Uterus (tissue), 2 donors: ENCODE data around the gene CCT3.

Source experiments
- POLR2A ChIP-seq, 2 donors: fragments of 450-650 bp; IDR thresholded peaks; one replicate each; pipeline ENCODE4 v1.6.1; 2016; ENCODE audit warnings: antibody characterized with exemption in 2 of 2, mild to moderate bottlenecking in 1 of 2, moderate library complexity in 1 of 2
- TF ChIP-seq, protein P1 (sequence below), 4 experiments: fragments of 200-600 bp in 2 of 4; fragments of 450-650 bp in 2 of 4; sonication (generic) in 2 of 4; IDR thresholded peaks; one replicate each; pipeline ENCODE4 v1.5.1; 2016 to 2019; ENCODE audit warnings: antibody characterized with exemption in 4 of 4, mild to moderate bottlenecking in 2 of 4, moderate library complexity in 1 of 4

DNA sequence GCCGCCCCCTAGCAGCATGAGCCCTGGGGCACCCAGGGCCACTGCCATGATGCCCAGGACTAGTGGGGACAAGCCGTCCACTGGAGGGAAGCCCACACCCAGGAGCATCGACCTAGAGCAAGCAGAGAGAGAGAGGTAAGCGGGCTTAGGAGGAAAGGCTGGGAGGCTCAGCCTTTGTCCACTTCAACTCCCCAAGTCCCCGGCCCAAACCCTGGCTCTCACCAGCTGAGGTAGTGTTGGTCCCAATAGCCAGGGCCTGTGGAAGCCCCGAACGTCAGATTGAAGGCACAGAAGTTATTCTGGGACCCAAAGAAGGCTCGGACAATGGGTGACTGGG, 45.0 kb downstream of the CCT3 start:
- no peak for TF ChIP-seq POLR2A (IDR thresholded peaks at IDR 0.05)
- TF ChIP-seq, protein P1, sequence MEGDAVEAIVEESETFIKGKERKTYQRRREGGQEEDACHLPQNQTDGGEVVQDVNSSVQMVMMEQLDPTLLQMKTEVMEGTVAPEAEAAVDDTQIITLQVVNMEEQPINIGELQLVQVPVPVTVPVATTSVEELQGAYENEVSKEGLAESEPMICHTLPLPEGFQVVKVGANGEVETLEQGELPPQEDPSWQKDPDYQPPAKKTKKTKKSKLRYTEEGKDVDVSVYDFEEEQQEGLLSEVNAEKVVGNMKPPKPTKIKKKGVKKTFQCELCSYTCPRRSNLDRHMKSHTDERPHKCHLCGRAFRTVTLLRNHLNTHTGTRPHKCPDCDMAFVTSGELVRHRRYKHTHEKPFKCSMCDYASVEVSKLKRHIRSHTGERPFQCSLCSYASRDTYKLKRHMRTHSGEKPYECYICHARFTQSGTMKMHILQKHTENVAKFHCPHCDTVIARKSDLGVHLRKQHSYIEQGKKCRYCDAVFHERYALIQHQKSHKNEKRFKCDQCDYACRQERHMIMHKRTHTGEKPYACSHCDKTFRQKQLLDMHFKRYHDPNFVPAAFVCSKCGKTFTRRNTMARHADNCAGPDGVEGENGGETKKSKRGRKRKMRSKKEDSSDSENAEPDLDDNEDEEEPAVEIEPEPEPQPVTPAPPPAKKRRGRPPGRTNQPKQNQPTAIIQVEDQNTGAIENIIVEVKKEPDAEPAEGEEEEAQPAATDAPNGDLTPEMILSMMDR (IDR thresholded peaks at IDR 0.05), result no peak
